K562 (cell line): Measurements from ENCODE around the gene SLC25A1. TPM values are rescaled to one million over a fixed set of nuclear protein-coding genes. Genes with fewer than 3 reads are reported as not detected.

ENCODE experiments used
- ARID4B ChIP-seq: sonication (generic); formaldehyde crosslinking; IDR thresholded peaks from 2 replicates; pipeline ENCODE4 v1.8.0; 2022; ENCODE audit warnings: mild to moderate bottlenecking, missing genetic modification reagents
- CBX3 ChIP-seq, 2 experiments: IDR thresholded peaks; 1 replicate in 1 of 2; 2 replicates in 1 of 2; pipeline ENCODE4 v1.6.1; 2012; ENCODE audit warnings: inconsistent platforms in 2 of 2, low read length in 2 of 2, borderline replicate concordance in 1 of 2, control low read depth in 1 of 2
- CEBPZ ChIP-seq: fragments of 150-350 bp; IDR thresholded peaks from 2 replicates; pipeline ENCODE4 v1.6.1; 2014; ENCODE audit warnings: low read depth, mild to moderate bottlenecking, low read length, borderline replicate concordance
- ELF1 ChIP-seq: fragments of 200-800 bp; sonication (Bioruptor generic); IDR thresholded peaks from 2 replicates; pipeline ENCODE4 v1.6.1; 2016; ENCODE audit warnings: missing genetic modification characterization, missing compliant biosample characterization
- PYGO2 ChIP-seq: fragments of 450-650 bp; IDR thresholded peaks from 2 replicates; pipeline ENCODE4 v1.6.1; 2016; ENCODE audit warnings: mild to moderate bottlenecking, missing genetic modification characterization, moderate library complexity, missing compliant biosample characterization
- RAD21 ChIP-seq, 2 experiments: fragments of 250-450 bp in 1 of 2; fragments of 450-650 bp in 1 of 2; sonication (Bioruptor Pico) in 1 of 2; formaldehyde crosslinking in 1 of 2; IDR thresholded peaks in 1 of 2; conservative IDR thresholded peaks in 1 of 2; 2 replicates each; pipeline versions ENCODE4 v1.4.0 to v1.8.0; 2020 to 2022; ENCODE audit warnings: mild to moderate bottlenecking in 2 of 2, moderate library complexity in 1 of 2
- SUPT5H ChIP-seq: fragments of 450-650 bp; IDR thresholded peaks from 2 replicates; pipeline ENCODE4 v1.6.1; 2016
- TARDBP ChIP-seq: fragments of 450-650 bp; IDR thresholded peaks from 2 replicates; pipeline ENCODE4 v1.6.1; 2016
- TSHZ1 ChIP-seq: fragments of 250-450 bp; sonication (Bioruptor Pico); IDR thresholded peaks from 2 replicates; pipeline ENCODE4 v1.4.0; 2020; ENCODE audit warnings: mild to moderate bottlenecking, moderate library complexity
- ZBTB12 ChIP-seq: fragments of 250-450 bp; sonication (Bioruptor Pico); IDR thresholded peaks from 2 replicates; pipeline ENCODE4 v1.4.0; 2020
- ZEB2 ChIP-seq: fragments of 450-650 bp; IDR thresholded peaks from 2 replicates; pipeline ENCODE4 v1.6.1; 2016
- ZNF121 ChIP-seq: sonication (generic); formaldehyde crosslinking; conservative IDR thresholded peaks from 2 replicates; pipeline ENCODE4 v1.8.0; 2022; ENCODE audit warnings: missing genetic modification reagents
- ZNF764 ChIP-seq: fragments of 250-450 bp; sonication (Bioruptor Pico); IDR thresholded peaks from 2 replicates; pipeline ENCODE4 v1.4.0; 2020; ENCODE audit warnings: low read depth, mild to moderate bottlenecking, moderate library complexity
- ZZZ3 ChIP-seq: fragments of 450-650 bp; IDR thresholded peaks from 2 replicates; pipeline ENCODE4 v1.6.1; 2016; ENCODE audit warnings: antibody characterized with exemption, mild to moderate bottlenecking, moderate library complexity
- polyA plus RNA-seq, 8 experiments: library from polyadenylated mRNA; depleted of rRNA in 4 of 8; stranded (reverse) in 5 of 8; unstranded in 3 of 8; fragments of >200 nt; fragmentation: Nextera tagmentation in 2 of 8; fragmentation: Illumina TruSeq in 1 of 8; extraction: Ambion mirVana in 2 of 8; extraction: Trizol in 1 of 8; gene quantifications; 2 replicates each; pipeline versions ENCODE4 v1.2.1 to v1.2.3, GENCODE V29; 2011 to 2014; ENCODE audit warnings: inconsistent platforms in 1 of 8, missing spikeins in 1 of 8
- total RNA-seq, 7 experiments: library from RNA; depleted of rRNA in 6 of 7; stranded (reverse); fragments of >200 nt in 6 of 7; fragmentation: Illumina TruSeq in 2 of 7; extraction: Trizol in 2 of 7; gene quantifications; 2 replicates each; pipeline versions ENCODE4 v1.2.1 to v1.2.3, GENCODE V29; 2011 to 2021; ENCODE audit warnings: low replicate concordance in 1 of 7

The SLC25A1 gene
- total and polyA plus RNA-seq, 9 of the 15 experiments (the other 6 are each of a cell fraction or from before 2014, with no cell fraction given), result 11.0 to 408 (median 110) TPM

GRCh38 chr22:19151329-19152191 is 27.0 kb downstream of the SLC25A1 start (continued):
- TF ChIP-seq ARID4B (CRISPR knock-in tag) (no peak), ZNF121 (CRISPR knock-in tag) (no peak), TSHZ1 (CRISPR knock-in tag) (no peak), ZEB2 (no peak), SUPT5H (no peak), TARDBP (no peak), CBX3 (IDR thresholded peaks at IDR 0.05; ENCODE audit: borderline replicate concordance in 1 of 2, low read length in 2 of 2) (peak in 1 of 2 experiments; percentile 84; a peak in 2 of 3 replicates), ZBTB12 (CRISPR knock-in tag) (no peak), ZZZ3 (no peak), ELF1 (tag) (no peak), PYGO2 (tag) (no peak), CEBPZ (peak; percentile 63; the same call in 1 of the 2 replicates), ZNF764 (CRISPR knock-in tag) (no peak), RAD21 (CRISPR knock-in tag; conservative IDR thresholded peaks at IDR 0.05 in 1 of 2, IDR thresholded peaks at IDR 0.05 in 1 of 2) (no peak)
